IMR-90 (cell line): Measurements from ENCODE around the gene NR2C2. TPM values are rescaled to one million over a fixed set of nuclear protein-coding genes. Genes with fewer than 3 reads are reported as not detected.

ENCODE experiments used
- ATAC-seq: fragments of 200-7000 bp; cut with Tn5 transposase; 2 replicates; pipeline ENCODE4 v1.9.1; 2020; ENCODE audit warnings: low read depth, mild to moderate bottlenecking, moderate library complexity
- BruUV-seq: library from RNA; stranded (reverse); fragments of 400-500 nt; replicated peaks from 2 replicates; lab custom pipeline; 2021; lab: Mats Ljungman, UMichigan
- CTCF ChIA-PET: fragments of 300-600 bp; formaldehyde crosslinking; extraction: SDS; loops from one replicate; lab custom pipeline; 2021; ENCODE audit warnings: antibody characterized with exemption; lab: Yijun Ruan, JAX
- POLR2A ChIA-PET: fragments of 300-600 bp; sonication (Branson Sonifier 250); formaldehyde crosslinking; loops from one replicate; lab custom pipeline; 2022; ENCODE audit warnings: antibody characterized with exemption; ENCODE audit not compliant: unreplicated experiment; lab: Charles Lee
- DNase-seq: peaks from one replicate; pipeline ENCODE4 v3.0.0; 2013
- H2AFZ ChIP-seq: replicated peaks from 2 replicates; pipeline ENCODE3; 2013; ENCODE audit warnings: low read length, mild to moderate bottlenecking; ENCODE audit not compliant: poor library complexity
- H2AK5ac ChIP-seq: 2 replicates; pipeline ENCODE4 v1.6.1; 2013; ENCODE audit warnings: low read depth, low read length, inconsistent platforms
- H2AK9ac ChIP-seq: replicated peaks from 2 replicates; pipeline ENCODE3; 2013; ENCODE audit warnings: mild to moderate bottlenecking, low read depth, low read length, moderate library complexity; ENCODE audit not compliant: poor library complexity
- H2BK120ac ChIP-seq: 2 replicates; pipeline ENCODE4 v1.6.1; 2013; ENCODE audit warnings: low read depth, low read length, inconsistent platforms
- H2BK15ac ChIP-seq: 3 replicates; pipeline ENCODE4 v1.6.1; 2013; ENCODE audit warnings: low read depth, low read length, inconsistent platforms
- H2BK20ac ChIP-seq: 2 replicates; pipeline ENCODE4 v1.6.1; 2013; ENCODE audit warnings: low read depth, mild to moderate bottlenecking, inconsistent platforms, low read length, moderate library complexity
- H2BK5ac ChIP-seq: 2 replicates; pipeline ENCODE4 v1.6.1; 2013; ENCODE audit warnings: mild to moderate bottlenecking, low read depth, low read length, inconsistent platforms; ENCODE audit not compliant: poor library complexity, severe bottlenecking
- H3K14ac ChIP-seq: replicated peaks from 2 replicates; pipeline ENCODE4 v1.6.1; 2013; ENCODE audit warnings: low read depth, low read length, inconsistent platforms
- H3K18ac ChIP-seq: 2 replicates; pipeline ENCODE4 v1.6.1; 2013; ENCODE audit warnings: low read depth, low read length, control low read depth
- H3K23ac ChIP-seq: 2 replicates; pipeline ENCODE4 v1.6.1; 2013; ENCODE audit warnings: low read depth, low read length, inconsistent platforms
- H3K27ac ChIP-seq: 2 replicates; pipeline ENCODE4 v1.5.1; 2013; ENCODE audit warnings: mild to moderate bottlenecking, control low read depth, low read length; ENCODE audit not compliant: insufficient read depth
- H3K27me3 ChIP-seq: 2 replicates; pipeline ENCODE4 v1.6.1; 2013; ENCODE audit warnings: low read length; ENCODE audit not compliant: control insufficient read depth, insufficient read depth
- H3K36me3 ChIP-seq: 2 replicates; pipeline ENCODE4 v1.6.1; 2013; ENCODE audit warnings: low read length, mixed read lengths; ENCODE audit not compliant: control insufficient read depth, insufficient read depth
- H3K4ac ChIP-seq: 2 replicates; pipeline ENCODE4 v1.6.1; 2013; ENCODE audit warnings: low read depth, low read length, inconsistent platforms
- H3K4me1 ChIP-seq: 2 replicates; pipeline ENCODE4 v1.6.1; 2013; ENCODE audit warnings: low read length, mixed read lengths; ENCODE audit not compliant: control insufficient read depth, insufficient read depth
- H3K4me2 ChIP-seq: 2 replicates; pipeline ENCODE4 v1.6.1; 2013; ENCODE audit warnings: low read depth, mild to moderate bottlenecking, control low read depth, low read length, moderate library complexity
- H3K4me3 ChIP-seq: 2 replicates; pipeline ENCODE4 v1.5.1; 2013; ENCODE audit warnings: low read depth, mild to moderate bottlenecking, control low read depth, low read length, moderate library complexity; ENCODE audit not compliant: insufficient read depth
- H3K56ac ChIP-seq: 2 replicates; pipeline ENCODE4 v1.6.1; 2013; ENCODE audit warnings: low read length, inconsistent platforms; ENCODE audit not compliant: insufficient read depth; ENCODE audit errors: extremely low read depth
- H3K79me1 ChIP-seq, 2 experiments: 2 replicates each; pipeline ENCODE4 v1.6.1; 2013; ENCODE audit warnings: low read length in 2 of 2, inconsistent platforms in 1 of 2, low read depth in 1 of 2
- H3K9ac ChIP-seq: 2 replicates; pipeline ENCODE4 v1.6.1; 2013; ENCODE audit warnings: low read depth, low read length, control low read depth
- H3K9me1 ChIP-seq: 2 replicates; pipeline ENCODE4 v1.6.1; 2013; ENCODE audit warnings: low read length, inconsistent platforms; ENCODE audit not compliant: insufficient read depth
- H3K9me3 ChIP-seq: 2 replicates; pipeline ENCODE4 v1.6.1; 2013; ENCODE audit warnings: low read length; ENCODE audit not compliant: control insufficient read depth, insufficient read depth
- H4K20me1 ChIP-seq: 2 replicates; pipeline ENCODE4 v1.6.1; 2013; ENCODE audit warnings: low read length, inconsistent platforms; ENCODE audit not compliant: insufficient read depth
- H4K5ac ChIP-seq: 2 replicates; pipeline ENCODE4 v1.6.1; 2013; ENCODE audit warnings: mild to moderate bottlenecking, low read depth, low read length, control low read depth
- H4K8ac ChIP-seq, 2 experiments: 2 replicates each; pipeline ENCODE4 v1.6.1; 2013; ENCODE audit warnings: low read depth in 2 of 2, low read length in 2 of 2, control low read depth in 1 of 2, inconsistent platforms in 1 of 2
- H4K91ac ChIP-seq: 2 replicates; pipeline ENCODE4 v1.6.1; 2013; ENCODE audit warnings: low read depth, low read length, inconsistent platforms; ENCODE audit not compliant: insufficient read depth
- BHLHE40 ChIP-seq: fragments of 150-350 bp; IDR thresholded peaks from 2 replicates; pipeline ENCODE4 v1.6.1; 2016; ENCODE audit warnings: mild to moderate bottlenecking, low read depth, low read length
- CEBPB ChIP-seq: IDR thresholded peaks from 2 replicates; pipeline ENCODE4 v1.6.1; 2012; ENCODE audit warnings: low read depth, low read length, improper control_type of control experiment
- CHD1 ChIP-seq: IDR thresholded peaks from 2 replicates; pipeline ENCODE4 v1.6.1; 2012; ENCODE audit warnings: low read depth, low read length, improper control_type of control experiment
- ELK1 ChIP-seq: fragments of 150-350 bp; IDR thresholded peaks from 2 replicates; pipeline ENCODE4 v1.6.1; 2016; ENCODE audit warnings: low read depth, mild to moderate bottlenecking, low read length, moderate library complexity, borderline replicate concordance
- FOS ChIP-seq: fragments of 150-350 bp; IDR thresholded peaks from 2 replicates; pipeline ENCODE4 v1.6.1; 2016; ENCODE audit warnings: low read depth, low read length
- MAFK ChIP-seq: IDR thresholded peaks from 2 replicates; pipeline ENCODE4 v1.6.1; 2012; ENCODE audit warnings: low read depth, low read length, improper control_type of control experiment
- MAZ ChIP-seq: IDR thresholded peaks from 2 replicates; pipeline ENCODE4 v1.6.1; 2012; ENCODE audit warnings: low read depth, mild to moderate bottlenecking, low read length, improper control_type of control experiment, moderate library complexity, borderline replicate concordance
- MXI1 ChIP-seq: IDR thresholded peaks from 2 replicates; pipeline ENCODE4 v1.6.1; 2012; ENCODE audit warnings: low read depth, mild to moderate bottlenecking, low read length, moderate library complexity, borderline replicate concordance
- NFE2L2 ChIP-seq: fragments of 150-350 bp; IDR thresholded peaks from 2 replicates; pipeline ENCODE4 v1.6.1; 2016; ENCODE audit warnings: low read depth, mild to moderate bottlenecking, low read length
- POLR2A ChIP-seq: IDR thresholded peaks from 2 replicates; pipeline ENCODE4 v1.6.1; 2012; ENCODE audit warnings: mild to moderate bottlenecking, low read depth, low read length
- RAD21 ChIP-seq: IDR thresholded peaks from 2 replicates; pipeline ENCODE4 v1.6.1; 2012; ENCODE audit warnings: low read length, improper control_type of control experiment
- RCOR1 ChIP-seq: IDR thresholded peaks from 2 replicates; pipeline ENCODE4 v1.6.1; 2012; ENCODE audit warnings: mild to moderate bottlenecking, low read length, improper control_type of control experiment; ENCODE audit not compliant: insufficient replicate concordance
- RFX5 ChIP-seq: IDR thresholded peaks from 2 replicates; pipeline ENCODE4 v1.8.0; 2012; ENCODE audit warnings: low read depth, mild to moderate bottlenecking, low read length, moderate library complexity
- SMC3 ChIP-seq: fragments of 150-350 bp; IDR thresholded peaks from 2 replicates; pipeline ENCODE4 v1.6.1; 2016; ENCODE audit warnings: low read depth, mild to moderate bottlenecking, antibody characterized with exemption, low read length, moderate library complexity
- WGBS, 2 experiments: methylation state at CpG; one replicate each; pipeline versions ENCODE4 v1.1.5 to v1.1.7; 2013; ENCODE audit warnings: missing lambda C conversion rate in 2 of 2; ENCODE audit not compliant: insufficient read length in 1 of 2; ENCODE audit errors: extremely low coverage in 2 of 2; 5-methylcytosine and 5-hydroxymethylcytosine counted together
- dilution Hi-C: fragments of 300-500 bp; cut with HindIII; formaldehyde crosslinking; loops from one replicate; pipeline ENCODE4 v1.14.3; 2018; ENCODE audit warnings: low sequenced_read_pairs; ENCODE audit not compliant: unreplicated experiment
- in situ Hi-C: fragments of 300-500 bp; cut with MboI; formaldehyde crosslinking; loops from 3 replicates; pipeline ENCODE4 v1.14.3; 2019; ENCODE audit warnings: low sequenced_read_pairs, inconsistent platforms, mixed read lengths
- intact Hi-C: fragments of 100-400 bp; cut with micrococcal nuclease; formaldehyde crosslinking; loops from 2 replicates; pipeline ENCODE4 v1.10.0; 2022
- polyA plus RNA-seq, 3 experiments: library from polyadenylated mRNA; depleted of rRNA; stranded (reverse); fragments of >200 nt; gene quantifications; 2 replicates each; pipeline ENCODE4 v1.2.3, GENCODE V29; 2012; ENCODE audit warnings: low replicate concordance in 1 of 3
- total RNA-seq: library from RNA; depleted of rRNA; stranded (reverse); fragments of >200 nt; gene quantifications from 2 replicates; pipeline ENCODE4 v1.2.3, GENCODE V29; 2012
- TF ChIP-seq, protein P1 (sequence below): fragments of 150-350 bp; IDR thresholded peaks from 2 replicates; pipeline ENCODE4 v1.6.1; 2017; ENCODE audit warnings: mild to moderate bottlenecking, antibody characterized with exemption, low read length, low read depth
- TF ChIP-seq, protein P2 (sequence below): conservative IDR thresholded peaks from 2 replicates; pipeline ENCODE4 v1.5.1; 2012; ENCODE audit warnings: mild to moderate bottlenecking, low read depth, low read length, improper control_type of control experiment

NR2C2 gene
- total and polyA plus RNA-seq, 2 of the 4 experiments (the other 2 are of a cell fraction), result 10.4 to 13.8 TPM

GRCh38 chr3:15049584-15049983, 102.2 kb downstream of the NR2C2 start:
- intact Hi-C loops, result no loop called here
- ATAC-seq (no peak), DNase-seq (no peak)
- WGBS, 2 experiments, result no CpG with 5 or more reads among the region's 2 CpGs
- no TSS peak for BruUV-seq
- H2AK9ac ChIP-seq, result no peak overlapping the region
- H3K79me1 ChIP-seq, result peaks cover 25 to 44% of the 10 kb centered on the region in 2 experiments
- no peak overlapping the region for H3K27ac ChIP-seq
- H3K4me3 ChIP-seq, result no peak overlapping the region
- H3K27me3 ChIP-seq, result no peaks in the 10 kb centered on the region
- H2BK20ac ChIP-seq, result no peak overlapping the region
- H3K4me1 ChIP-seq, result no peaks in the 10 kb centered on the region
- H4K8ac ChIP-seq, result no peak overlapping the region
- no peak overlapping the region for H2BK120ac ChIP-seq
- TF ChIP-seq FOS (no peak), MAFK (no peak), ELK1 (no peak), CHD1 (no peak), MXI1 (no peak), BHLHE40 (no peak), MAZ (no peak), NFE2L2 (no peak), CEBPB (no peak), POLR2A (no peak), RCOR1 (no peak), SMC3 (no peak), RFX5 (no peak), RAD21 (no peak)
- TF ChIP-seq, protein P1, sequence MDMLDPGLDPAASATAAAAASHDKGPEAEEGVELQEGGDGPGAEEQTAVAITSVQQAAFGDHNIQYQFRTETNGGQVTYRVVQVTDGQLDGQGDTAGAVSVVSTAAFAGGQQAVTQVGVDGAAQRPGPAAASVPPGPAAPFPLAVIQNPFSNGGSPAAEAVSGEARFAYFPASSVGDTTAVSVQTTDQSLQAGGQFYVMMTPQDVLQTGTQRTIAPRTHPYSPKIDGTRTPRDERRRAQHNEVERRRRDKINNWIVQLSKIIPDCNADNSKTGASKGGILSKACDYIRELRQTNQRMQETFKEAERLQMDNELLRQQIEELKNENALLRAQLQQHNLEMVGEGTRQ, result no peak
- TF ChIP-seq, protein P2, sequence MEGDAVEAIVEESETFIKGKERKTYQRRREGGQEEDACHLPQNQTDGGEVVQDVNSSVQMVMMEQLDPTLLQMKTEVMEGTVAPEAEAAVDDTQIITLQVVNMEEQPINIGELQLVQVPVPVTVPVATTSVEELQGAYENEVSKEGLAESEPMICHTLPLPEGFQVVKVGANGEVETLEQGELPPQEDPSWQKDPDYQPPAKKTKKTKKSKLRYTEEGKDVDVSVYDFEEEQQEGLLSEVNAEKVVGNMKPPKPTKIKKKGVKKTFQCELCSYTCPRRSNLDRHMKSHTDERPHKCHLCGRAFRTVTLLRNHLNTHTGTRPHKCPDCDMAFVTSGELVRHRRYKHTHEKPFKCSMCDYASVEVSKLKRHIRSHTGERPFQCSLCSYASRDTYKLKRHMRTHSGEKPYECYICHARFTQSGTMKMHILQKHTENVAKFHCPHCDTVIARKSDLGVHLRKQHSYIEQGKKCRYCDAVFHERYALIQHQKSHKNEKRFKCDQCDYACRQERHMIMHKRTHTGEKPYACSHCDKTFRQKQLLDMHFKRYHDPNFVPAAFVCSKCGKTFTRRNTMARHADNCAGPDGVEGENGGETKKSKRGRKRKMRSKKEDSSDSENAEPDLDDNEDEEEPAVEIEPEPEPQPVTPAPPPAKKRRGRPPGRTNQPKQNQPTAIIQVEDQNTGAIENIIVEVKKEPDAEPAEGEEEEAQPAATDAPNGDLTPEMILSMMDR, result no peak
- no peak overlapping the region for H3K18ac ChIP-seq
- H2AFZ ChIP-seq, result no peak overlapping the region
- peaks cover 4% of the 10 kb centered on the region for H4K20me1 ChIP-seq
- H4K91ac ChIP-seq, result no peak overlapping the region
- POLR2A ChIA-PET, result no interaction called here
- CTCF ChIA-PET, result no interaction called here
- H4K5ac ChIP-seq, result no peak overlapping the region
- H3K14ac ChIP-seq, result no peak overlapping the region
- H2BK15ac ChIP-seq, result no peak overlapping the region
- no peaks in the 10 kb centered on the region; the same call in 1 of the 2 replicates for H3K9me1 ChIP-seq
- H3K4ac ChIP-seq, result no peak overlapping the region
- H3K36me3 ChIP-seq, result peaks cover 50% of the 10 kb centered on the region
- H2BK5ac ChIP-seq, result no peak overlapping the region
- H2AK5ac ChIP-seq, result no peak overlapping the region
- in situ Hi-C loops, result loop anchor here (25.0 kb wide), 1 partner anchor 387 kb away; the partner anchor contains the start of gene CCDC174
- no peak overlapping the region for H3K9ac ChIP-seq
- dilution Hi-C loops, result no loop called here
- H3K23ac ChIP-seq, result no peak overlapping the region
- H3K9me3 ChIP-seq, result no peaks in the 10 kb centered on the region
- no peak overlapping the region for H3K4me2 ChIP-seq
- H3K56ac ChIP-seq, result no peak overlapping the region
